Neutrophil (primary cell): ENCODE measurements around the gene HSPBAP1.

Experiments used
- H3K27ac ChIP-seq: fragments of 200-600 bp; sonication (generic); 2 replicates; pipeline ENCODE4 v1.5.1; 2016; ENCODE audit warnings: mild to moderate bottlenecking, moderate library complexity
- H3K27me3 ChIP-seq: fragments of 200-600 bp; sonication (generic); 2 replicates; pipeline ENCODE4 v1.6.0; 2016; ENCODE audit warnings: mild to moderate bottlenecking
- H3K36me3 ChIP-seq: fragments of 200-600 bp; sonication (generic); 2 replicates; pipeline ENCODE4 v1.5.1; 2017
- H3K4me1 ChIP-seq, 2 experiments: fragments of 200-600 bp in 1 of 2; sonication (generic) in 1 of 2; 1 replicate in 1 of 2; 2 replicates in 1 of 2; pipeline versions ENCODE4 v1.5.1 to v1.6.1; 2013 to 2016; ENCODE audit warnings: low read depth in 1 of 2, low read length in 1 of 2, mild to moderate bottlenecking in 1 of 2, moderate library complexity in 1 of 2; ENCODE audit not compliant: control insufficient read depth in 1 of 2, insufficient read depth in 1 of 2
- H3K4me3 ChIP-seq, 2 experiments: fragments of 200-600 bp in 1 of 2; sonication (generic) in 1 of 2; 1 replicate in 1 of 2; 2 replicates in 1 of 2; pipeline ENCODE4 v1.5.1; 2013 to 2016; ENCODE audit warnings: low read depth in 1 of 2, low read length in 1 of 2, mild to moderate bottlenecking in 1 of 2, moderate library complexity in 1 of 2
- H3K9me3 ChIP-seq: fragments of 200-600 bp; sonication (generic); 2 replicates; pipeline ENCODE4 v1.5.1; 2016
- TF ChIP-seq, protein P1 (sequence below): fragments of 200-600 bp; sonication (generic); IDR thresholded peaks from 2 replicates; pipeline ENCODE4 v1.5.1; 2016; ENCODE audit warnings: antibody characterized with exemption

HSPBAP1 gene, protein sequence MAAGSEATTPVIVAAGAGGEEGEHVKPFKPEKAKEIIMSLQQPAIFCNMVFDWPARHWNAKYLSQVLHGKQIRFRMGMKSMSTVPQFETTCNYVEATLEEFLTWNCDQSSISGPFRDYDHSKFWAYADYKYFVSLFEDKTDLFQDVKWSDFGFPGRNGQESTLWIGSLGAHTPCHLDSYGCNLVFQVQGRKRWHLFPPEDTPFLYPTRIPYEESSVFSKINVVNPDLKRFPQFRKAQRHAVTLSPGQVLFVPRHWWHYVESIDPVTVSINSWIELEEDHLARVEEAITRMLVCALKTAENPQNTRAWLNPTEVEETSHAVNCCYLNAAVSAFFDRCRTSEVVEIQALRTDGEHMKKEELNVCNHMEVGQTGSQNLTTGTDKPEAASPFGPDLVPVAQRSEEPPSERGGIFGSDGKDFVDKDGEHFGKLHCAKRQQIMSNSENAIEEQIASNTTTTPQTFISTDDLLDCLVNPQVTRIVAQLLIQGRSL

DNA sequence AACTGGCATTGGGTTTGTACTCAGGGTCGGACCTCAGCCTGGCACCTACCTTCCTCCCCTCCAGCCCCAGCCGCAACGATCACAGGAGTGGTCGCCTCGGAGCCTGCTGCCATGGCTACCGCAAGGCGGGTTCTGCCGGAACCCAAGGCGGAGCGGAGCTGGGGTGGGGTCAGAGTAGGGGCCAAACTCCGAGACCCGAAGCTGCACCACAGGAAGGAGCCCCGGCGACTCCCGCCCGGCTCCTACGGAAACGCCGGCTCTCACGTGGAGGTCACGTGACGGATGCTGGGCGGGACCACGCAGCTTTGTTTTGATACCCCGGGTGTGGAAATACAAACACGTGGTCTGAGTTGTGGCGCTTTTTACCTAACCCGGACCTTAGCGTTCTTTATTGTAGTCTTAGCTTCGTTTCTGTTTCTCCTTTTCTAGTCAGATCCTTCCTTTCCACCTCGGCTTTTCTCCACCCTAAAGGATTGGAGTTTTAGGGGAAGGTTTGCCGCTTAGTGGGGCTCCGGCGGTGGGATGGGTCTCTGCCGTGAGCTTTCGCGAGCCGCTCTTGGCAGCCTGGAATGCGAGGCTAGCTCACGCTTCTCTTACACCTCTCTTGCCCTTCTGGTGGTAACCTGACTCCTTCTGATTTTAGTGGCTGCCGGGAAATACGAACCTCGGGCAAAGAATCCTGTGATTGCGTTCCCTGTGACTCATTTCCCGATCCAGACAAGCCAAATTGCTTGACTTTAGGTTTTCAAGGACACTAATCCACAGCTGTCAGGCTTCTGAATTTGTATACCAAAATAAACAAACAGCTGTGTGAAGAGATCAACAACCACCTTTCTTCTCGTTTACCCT, at the start of gene HSPBAP1:
Gene HSPBAP1, minus strand, starts transcription at position 264 of the 849 bp plus-strand sequence. Its CDS starts 151 bp downstream, at position 113.
- Histone ChIP-seq H3K4me3 (peak within 1 kb of the TSS; percentile 79 to 83), H3K9me3 (no peaks in the 10 kb centered on the region), H3K36me3 (no peaks in the 10 kb centered on the region), H3K27ac (peak within 1 kb of the TSS; percentile 99), H3K4me1 (peaks cover 63 to 75% of the 10 kb centered on the region in 2 experiments), H3K27me3 (no peaks in the 10 kb centered on the region)
- TF ChIP-seq, protein P1, sequence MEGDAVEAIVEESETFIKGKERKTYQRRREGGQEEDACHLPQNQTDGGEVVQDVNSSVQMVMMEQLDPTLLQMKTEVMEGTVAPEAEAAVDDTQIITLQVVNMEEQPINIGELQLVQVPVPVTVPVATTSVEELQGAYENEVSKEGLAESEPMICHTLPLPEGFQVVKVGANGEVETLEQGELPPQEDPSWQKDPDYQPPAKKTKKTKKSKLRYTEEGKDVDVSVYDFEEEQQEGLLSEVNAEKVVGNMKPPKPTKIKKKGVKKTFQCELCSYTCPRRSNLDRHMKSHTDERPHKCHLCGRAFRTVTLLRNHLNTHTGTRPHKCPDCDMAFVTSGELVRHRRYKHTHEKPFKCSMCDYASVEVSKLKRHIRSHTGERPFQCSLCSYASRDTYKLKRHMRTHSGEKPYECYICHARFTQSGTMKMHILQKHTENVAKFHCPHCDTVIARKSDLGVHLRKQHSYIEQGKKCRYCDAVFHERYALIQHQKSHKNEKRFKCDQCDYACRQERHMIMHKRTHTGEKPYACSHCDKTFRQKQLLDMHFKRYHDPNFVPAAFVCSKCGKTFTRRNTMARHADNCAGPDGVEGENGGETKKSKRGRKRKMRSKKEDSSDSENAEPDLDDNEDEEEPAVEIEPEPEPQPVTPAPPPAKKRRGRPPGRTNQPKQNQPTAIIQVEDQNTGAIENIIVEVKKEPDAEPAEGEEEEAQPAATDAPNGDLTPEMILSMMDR = no peak

DNA sequence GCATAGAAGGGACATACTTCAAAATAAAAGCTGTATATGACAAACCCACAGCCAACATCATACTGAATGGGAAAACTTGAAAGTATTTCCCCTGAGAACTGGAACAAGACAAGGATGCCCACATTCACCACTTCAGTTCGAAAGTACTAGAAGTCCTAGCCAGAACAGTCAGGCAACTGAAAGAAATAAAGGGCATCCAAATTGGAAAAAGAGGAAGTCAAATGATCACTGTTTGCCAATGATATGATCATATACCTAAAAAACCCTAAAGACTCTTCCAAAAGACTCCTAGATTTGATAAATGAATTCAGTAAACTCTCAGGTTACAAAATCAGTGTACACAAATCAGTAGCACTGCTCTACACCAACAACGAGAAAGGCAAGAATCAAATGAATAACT, 42.0 kb upstream of the HSPBAP1 start:
- Histone ChIP-seq H3K9me3 (no peaks in the 10 kb centered on the region), H3K4me1 (no peaks in the 10 kb centered on the region), H3K36me3 (peaks cover 25% of the 10 kb centered on the region), H3K27ac (no peak overlapping the region), H3K4me3 (no peak overlapping the region), H3K27me3 (no peaks in the 10 kb centered on the region)
- TF ChIP-seq, protein P1 = no peak

DNA sequence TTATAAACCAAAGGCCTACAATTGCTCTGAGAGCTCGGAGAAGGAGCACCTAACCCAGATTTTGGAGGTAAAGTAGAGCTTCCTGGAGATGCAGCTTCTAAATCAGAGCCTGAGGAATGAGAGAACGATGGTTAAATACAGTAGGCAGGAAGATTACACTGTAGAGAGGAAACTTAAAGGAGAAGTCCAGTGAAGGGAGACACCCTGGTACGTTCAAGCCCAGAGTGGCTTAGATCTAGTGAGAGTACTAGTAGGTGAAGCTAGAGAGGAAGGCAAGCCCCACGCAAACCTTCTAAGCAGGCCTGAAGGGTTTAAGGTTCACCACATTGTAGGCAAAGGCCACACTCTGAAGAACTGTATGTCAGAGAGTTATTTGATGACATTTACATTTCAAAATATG, 34.6 kb upstream of the HSPBAP1 start:
- TF ChIP-seq, protein P1 = no peak
- H3K36me3 ChIP-seq = peaks cover 52% of the 10 kb centered on the region
- H3K27me3 ChIP-seq = no peaks in the 10 kb centered on the region
- no peak overlapping the region for H3K4me3 ChIP-seq
- no peaks in the 10 kb centered on the region for H3K4me1 ChIP-seq
- H3K9me3 ChIP-seq = no peaks in the 10 kb centered on the region
- peak overlapping the region; percentile 14 for H3K27ac ChIP-seq

GRCh38 chr3:122826278-122826677, 32.6 kb upstream of the HSPBAP1 start:
- Histone ChIP-seq H3K4me1 (no peaks in the 10 kb centered on the region), H3K9me3 (no peaks in the 10 kb centered on the region), H3K27me3 (no peaks in the 10 kb centered on the region), H3K27ac (no peak overlapping the region), H3K4me3 (no peak overlapping the region), H3K36me3 (peaks cover 59% of the 10 kb centered on the region)
- TF ChIP-seq, protein P1 = no peak

- no peak overlapping the region for H3K27ac ChIP-seq
- peaks cover 62% of the 10 kb centered on the region for H3K36me3 ChIP-seq
- no peaks in the 10 kb centered on the region for H3K4me1 ChIP-seq
- H3K27me3 ChIP-seq = no peaks in the 10 kb centered on the region
- no peak overlapping the region for H3K4me3 ChIP-seq
- TF ChIP-seq, protein P1 = no peak
- H3K9me3 ChIP-seq = no peaks in the 10 kb centered on the region
Observed at GRCh38 chr3:122825460-122825859, 31.8 kb upstream of the HSPBAP1 start.
